Measurements from ENCODE around the gene PPFIA1. TPM values are rescaled to one million over a fixed set of nuclear protein-coding genes. Genes with fewer than 3 reads are reported as not detected.

PPFIA1 gene
- total RNA-seq, 1 experiment from 2014 or later, result 86.8 TPM

DNA sequence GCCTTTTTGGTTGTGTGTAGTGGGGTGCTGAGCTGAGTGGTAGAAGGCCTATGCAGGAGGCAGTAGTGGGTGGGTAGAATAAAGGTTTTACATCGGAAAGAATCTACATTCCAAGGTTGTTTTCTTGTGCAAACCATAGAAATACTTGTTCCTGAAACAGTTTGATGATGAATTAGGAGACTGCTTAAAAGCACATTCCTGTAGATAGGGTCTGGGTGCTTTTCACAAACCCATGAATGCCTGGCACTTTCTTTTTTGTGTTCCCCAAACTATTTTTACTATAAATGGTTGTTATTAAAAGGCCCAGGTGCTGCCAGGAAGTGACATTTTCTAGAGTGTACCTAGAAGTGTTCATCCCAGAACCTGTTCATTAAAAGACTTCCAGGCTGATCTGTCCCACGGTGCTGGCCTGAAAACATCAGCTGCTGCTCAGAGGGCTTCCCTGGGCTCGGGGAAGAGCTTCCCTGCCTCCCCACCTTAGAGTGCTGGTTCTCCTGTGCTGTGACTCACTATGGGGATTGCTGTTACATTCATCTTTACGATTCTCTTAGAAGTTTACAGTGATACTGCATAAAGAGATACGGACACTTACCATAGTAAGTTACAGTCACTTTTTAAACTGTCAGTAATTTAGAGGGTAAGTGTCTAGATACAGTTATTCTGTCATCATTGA is 27.9 kb downstream of the PPFIA1 start:
- no peaks in the 10 kb centered on the region for H3K27me3 ChIP-seq (ENCODE audit: insufficient read depth, low read depth)
- no peak overlapping the region for H3K4me3 ChIP-seq
- POLR2A ChIA-PET (ENCODE audit: unreplicated experiment), result no interaction called here
- peaks cover 13% of the 10 kb centered on the region for H3K4me1 ChIP-seq (replicated peaks; ENCODE audit: insufficient read depth)
- DNase-seq, result no peak
- CTCF ChIA-PET, result no interaction called here
- H3K9me3 ChIP-seq (ENCODE audit: insufficient read depth, low read depth), result no peaks in the 10 kb centered on the region
- H3F3A ChIP-seq (ENCODE audit: insufficient read depth, low read depth), result peaks cover 16% of the 10 kb centered on the region; the same call in 1 of the 2 replicates
- intact Hi-C loops (cut with micrococcal nuclease; ENCODE audit: unreplicated experiment), result no loop called here
- peaks cover 71% of the 10 kb centered on the region for H3K79me2 ChIP-seq (ENCODE audit: low read depth)
- peak overlapping the region; percentile 12; the same call in 1 of the 2 replicates for H3K27ac ChIP-seq
- no peak overlapping the region for H3K4me2 ChIP-seq
- no peaks in the 10 kb centered on the region for H3K9me2 ChIP-seq (ENCODE audit: insufficient read depth)
- TF ChIP-seq, protein P1, sequence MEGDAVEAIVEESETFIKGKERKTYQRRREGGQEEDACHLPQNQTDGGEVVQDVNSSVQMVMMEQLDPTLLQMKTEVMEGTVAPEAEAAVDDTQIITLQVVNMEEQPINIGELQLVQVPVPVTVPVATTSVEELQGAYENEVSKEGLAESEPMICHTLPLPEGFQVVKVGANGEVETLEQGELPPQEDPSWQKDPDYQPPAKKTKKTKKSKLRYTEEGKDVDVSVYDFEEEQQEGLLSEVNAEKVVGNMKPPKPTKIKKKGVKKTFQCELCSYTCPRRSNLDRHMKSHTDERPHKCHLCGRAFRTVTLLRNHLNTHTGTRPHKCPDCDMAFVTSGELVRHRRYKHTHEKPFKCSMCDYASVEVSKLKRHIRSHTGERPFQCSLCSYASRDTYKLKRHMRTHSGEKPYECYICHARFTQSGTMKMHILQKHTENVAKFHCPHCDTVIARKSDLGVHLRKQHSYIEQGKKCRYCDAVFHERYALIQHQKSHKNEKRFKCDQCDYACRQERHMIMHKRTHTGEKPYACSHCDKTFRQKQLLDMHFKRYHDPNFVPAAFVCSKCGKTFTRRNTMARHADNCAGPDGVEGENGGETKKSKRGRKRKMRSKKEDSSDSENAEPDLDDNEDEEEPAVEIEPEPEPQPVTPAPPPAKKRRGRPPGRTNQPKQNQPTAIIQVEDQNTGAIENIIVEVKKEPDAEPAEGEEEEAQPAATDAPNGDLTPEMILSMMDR (conservative IDR thresholded peaks at IDR 0.05), result no peak
- no peak for TF ChIP-seq EZH2 (IDR thresholded peaks at IDR 0.05; ENCODE audit: low read depth)
- H4K20me1 ChIP-seq (ENCODE audit: insufficient read depth), result peaks cover 25% of the 10 kb centered on the region
- no TSS peak for BruUV-seq (replicated peaks)
- peaks cover 26% of the 10 kb centered on the region for H3K36me3 ChIP-seq (ENCODE audit: low read depth)
- no peak overlapping the region for H2AFZ ChIP-seq

DNA sequence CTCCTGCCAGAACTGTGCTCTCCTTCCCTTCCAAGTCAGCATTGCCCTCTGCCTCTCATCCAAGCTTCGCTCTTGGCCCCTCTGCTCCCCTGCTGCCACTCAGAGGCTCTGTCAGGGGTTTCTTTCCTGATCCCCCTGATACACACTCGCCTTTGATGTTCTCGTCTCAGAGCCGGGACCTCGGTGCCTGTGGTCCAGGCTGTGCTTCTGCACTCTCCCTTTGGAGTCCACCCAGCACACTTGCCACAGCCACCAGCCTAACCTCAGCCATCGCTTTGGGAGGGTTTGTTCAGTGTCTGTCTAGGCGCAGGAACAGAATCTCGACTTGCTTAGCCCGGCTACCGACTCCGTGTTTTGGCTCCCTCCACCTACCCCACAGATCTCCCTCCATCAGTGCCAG is 29.1 kb downstream of the PPFIA1 start:
- no peak for TF ChIP-seq EZH2 (IDR thresholded peaks at IDR 0.05; ENCODE audit: low read depth)
- TF ChIP-seq, protein P1 (conservative IDR thresholded peaks at IDR 0.05), result no peak
- H3K79me2 ChIP-seq (ENCODE audit: low read depth), result peaks cover 74% of the 10 kb centered on the region
- H3K9me2 ChIP-seq (ENCODE audit: insufficient read depth), result no peaks in the 10 kb centered on the region
- no peak overlapping the region for H3K27ac ChIP-seq
- intact Hi-C loops (cut with micrococcal nuclease; ENCODE audit: unreplicated experiment), result no loop called here
- DNase-seq, result no peak
- H3K9me3 ChIP-seq (ENCODE audit: insufficient read depth, low read depth), result no peaks in the 10 kb centered on the region
- H3F3A ChIP-seq (ENCODE audit: insufficient read depth, low read depth), result peaks cover 13% of the 10 kb centered on the region; the same call in 1 of the 2 replicates
- no peak overlapping the region for H3K4me3 ChIP-seq
- ChIA-PET CTCF (no interaction called here), POLR2A (ENCODE audit: unreplicated experiment) (no interaction called here)
- H4K20me1 ChIP-seq (ENCODE audit: insufficient read depth), result peaks cover 37% of the 10 kb centered on the region
- no peak overlapping the region for H3K4me2 ChIP-seq
- H3K27me3 ChIP-seq (ENCODE audit: insufficient read depth, low read depth), result no peaks in the 10 kb centered on the region
- peaks cover 22% of the 10 kb centered on the region; the same call in 1 of the 2 replicates for H3K36me3 ChIP-seq (ENCODE audit: low read depth)
- no peak overlapping the region for H2AFZ ChIP-seq
- no TSS peak for BruUV-seq (replicated peaks)
- H3K4me1 ChIP-seq (replicated peaks; ENCODE audit: insufficient read depth), result peaks cover 20% of the 10 kb centered on the region

DNA sequence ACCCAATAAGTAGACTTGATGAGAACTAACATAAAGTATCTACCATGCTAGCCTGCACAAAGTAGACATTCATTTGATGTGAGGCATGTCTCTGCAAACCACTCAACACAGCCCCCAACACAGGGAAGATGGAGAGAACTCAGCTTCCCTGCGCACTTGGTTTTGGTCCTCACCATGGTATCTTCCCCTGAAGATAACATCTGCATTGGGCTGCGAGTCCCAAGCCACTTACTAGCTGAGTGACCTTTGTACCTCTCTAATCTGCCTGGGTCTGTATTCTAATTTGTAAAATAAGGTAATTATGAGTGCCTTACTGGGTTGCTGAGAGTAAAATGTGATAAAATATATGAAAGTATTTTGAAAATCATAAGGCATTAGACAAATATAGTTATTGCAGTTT is 30.7 kb downstream of the PPFIA1 start:
- H3K4me3 ChIP-seq, result no peak overlapping the region
- DNase-seq, result no peak
- CTCF ChIA-PET, result interaction anchor here (0.6 kb wide), 1 partner anchor 43 kb away, joined by 7 read pairs; no protein-coding TSS in a partner anchor
- BruUV-seq (replicated peaks), result no TSS peak
- no peaks in the 10 kb centered on the region for H3K9me2 ChIP-seq (ENCODE audit: insufficient read depth)
- no peaks in the 10 kb centered on the region for H3K9me3 ChIP-seq (ENCODE audit: insufficient read depth, low read depth)
- POLR2A ChIA-PET (ENCODE audit: unreplicated experiment), result no interaction called here
- H3K36me3 ChIP-seq (ENCODE audit: low read depth), result peaks cover 22% of the 10 kb centered on the region; the same call in 1 of the 2 replicates
- H3K4me1 ChIP-seq (replicated peaks; ENCODE audit: insufficient read depth), result peaks cover 36% of the 10 kb centered on the region
- peaks cover 45% of the 10 kb centered on the region for H4K20me1 ChIP-seq (ENCODE audit: insufficient read depth)
- intact Hi-C loops (cut with micrococcal nuclease; ENCODE audit: unreplicated experiment), result no loop called here
- TF ChIP-seq, protein P1 (conservative IDR thresholded peaks at IDR 0.05), result no peak
- no peak for TF ChIP-seq EZH2 (IDR thresholded peaks at IDR 0.05; ENCODE audit: low read depth)
- H3K79me2 ChIP-seq (ENCODE audit: low read depth), result peaks cover 80% of the 10 kb centered on the region
- no peaks in the 10 kb centered on the region for H3K27me3 ChIP-seq (ENCODE audit: insufficient read depth, low read depth)
- H2AFZ ChIP-seq, result no peak overlapping the region
- no peak overlapping the region for H3K4me2 ChIP-seq
- H3K27ac ChIP-seq, result no peak overlapping the region
- peaks cover 29% of the 10 kb centered on the region for H3F3A ChIP-seq (ENCODE audit: insufficient read depth, low read depth)
